Measurements from ENCODE around the gene CEP192. TPM values are rescaled to one million over a fixed set of nuclear protein-coding genes. Genes with fewer than 3 reads are reported as not detected.
"Not testable (repeated sequence)": the region's sequence is repeated elsewhere in the genome, so short reads cannot be mapped to it uniquely, and the experiment has no call there.

The CEP192 gene
- total RNA-seq, 2 experiments from 2014 or later: 26.2 to 27.5 TPM

DNA sequence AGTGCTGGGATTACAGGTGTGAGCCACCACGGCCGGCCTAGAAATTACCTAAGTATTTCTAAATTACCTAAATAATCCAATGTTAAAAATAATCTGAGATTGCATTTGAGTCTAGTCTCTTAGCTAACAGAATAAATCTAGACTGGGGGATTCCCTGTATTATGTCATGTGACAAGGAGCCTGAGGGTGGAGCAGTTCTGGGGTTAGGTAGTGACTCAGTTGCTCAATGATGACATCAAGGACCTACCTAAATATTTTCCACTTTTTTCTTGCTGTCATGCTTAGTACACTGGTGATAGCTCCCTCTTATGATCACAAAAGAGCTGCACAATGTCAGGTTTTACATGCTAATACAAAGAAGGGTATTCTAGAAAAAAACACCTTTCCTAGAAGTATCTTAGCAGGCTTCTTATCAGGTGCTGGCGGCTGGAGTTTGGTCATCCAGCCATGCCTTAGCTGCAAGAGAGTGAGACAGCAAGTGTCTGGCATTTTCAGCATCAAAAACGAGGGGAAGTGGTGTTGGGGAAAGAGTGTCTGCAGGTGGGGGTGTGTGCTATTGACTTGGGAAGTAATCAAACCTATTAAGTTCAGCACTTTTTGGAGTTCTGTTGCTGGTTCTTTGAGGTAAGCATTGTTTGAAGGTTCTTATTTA lies 17.5 kb upstream of the CEP192 start:
- H3K27me3 Mint-ChIP-seq: no peaks in the 10 kb centered on the region
- H3K4me3 Mint-ChIP-seq: no peak overlapping the region
- DNase-seq: no peak
- H3K9me3 Mint-ChIP-seq: no peaks in the 10 kb centered on the region
- peaks cover 8% of the 10 kb centered on the region for H3K4me1 Mint-ChIP-seq
- H3K27ac Mint-ChIP-seq: no peak overlapping the region
- peaks cover 29% of the 10 kb centered on the region for H3K36me3 Mint-ChIP-seq

DNA sequence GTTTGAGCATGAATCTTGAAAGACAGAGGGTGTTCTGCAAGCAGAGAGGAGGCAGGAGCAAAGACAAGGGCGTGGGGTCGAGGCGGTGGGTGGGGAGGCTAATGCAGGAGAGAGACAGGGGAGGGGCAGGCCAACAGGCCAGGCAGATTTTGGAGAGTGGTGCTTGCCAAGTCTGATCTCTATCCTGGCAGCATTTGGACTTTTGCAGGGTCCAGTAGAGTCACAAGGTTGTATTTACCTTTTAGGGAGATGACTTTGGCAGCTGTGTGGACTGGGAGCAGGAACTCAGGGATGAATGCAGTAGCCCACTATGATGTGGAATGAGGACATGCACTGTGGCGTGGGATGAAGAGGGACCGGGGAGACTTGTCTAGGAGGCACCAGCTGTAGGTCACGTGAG lies 15.7 kb upstream of the CEP192 start:
- no peak overlapping the region for H3K27ac Mint-ChIP-seq
- peaks cover 3% of the 10 kb centered on the region for H3K4me1 Mint-ChIP-seq
- H3K9me3 Mint-ChIP-seq: no peaks in the 10 kb centered on the region
- DNase-seq: no peak
- H3K27me3 Mint-ChIP-seq: no peaks in the 10 kb centered on the region
- H3K4me3 Mint-ChIP-seq: no peak overlapping the region
- peaks cover 28% of the 10 kb centered on the region for H3K36me3 Mint-ChIP-seq

DNA sequence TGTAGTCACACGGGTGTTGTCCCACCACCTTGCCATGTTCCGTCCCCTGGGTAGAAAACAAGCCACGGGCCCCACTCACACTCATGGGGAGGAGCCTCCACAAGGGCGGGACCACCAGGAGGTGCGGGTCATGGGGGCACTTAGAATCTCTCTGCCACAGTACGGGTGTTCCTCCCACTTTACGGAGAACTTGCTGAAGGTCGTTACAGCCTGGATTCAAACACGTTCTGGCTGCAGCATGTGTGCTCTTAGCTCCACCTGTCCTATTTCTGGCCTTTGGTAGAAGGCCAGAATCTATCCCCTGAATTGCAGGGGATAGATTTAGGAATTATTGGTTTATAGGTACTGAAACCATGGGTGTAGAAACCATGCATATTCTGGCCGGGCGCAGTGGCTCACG lies 14.9 kb upstream of the CEP192 start:
- no peak for DNase-seq
- Mint-ChIP-seq H3K4me1 (no peaks in the 10 kb centered on the region), H3K27me3 (no peaks in the 10 kb centered on the region), H3K27ac (no peak overlapping the region), H3K9me3 (no peaks in the 10 kb centered on the region), H3K4me3 (no peak overlapping the region), H3K36me3 (peaks cover 24% of the 10 kb centered on the region)

DNA sequence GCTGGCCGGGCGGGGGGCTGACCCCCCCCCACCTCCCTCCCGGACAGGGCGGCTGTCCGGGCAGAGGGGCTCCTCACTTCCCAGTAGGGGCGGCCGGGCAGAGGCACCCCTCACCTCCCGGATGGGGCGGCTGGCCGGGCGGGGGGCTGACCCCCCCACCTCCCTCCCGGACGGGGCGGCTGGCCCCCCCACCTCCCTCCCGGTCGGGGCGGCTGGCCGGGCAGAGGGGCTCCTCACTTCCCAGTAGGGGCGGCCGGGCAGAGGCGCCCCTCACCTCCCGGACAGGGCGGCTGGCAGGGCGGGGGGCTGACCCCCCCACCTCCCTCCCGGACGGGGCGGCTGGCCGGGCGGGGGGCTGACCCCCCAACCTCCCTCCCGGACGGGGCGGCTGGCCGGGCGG lies 11.1 kb upstream of the CEP192 start:
- H3K36me3 Mint-ChIP-seq: peaks cover 19% of the 10 kb centered on the region
- not testable (repeated sequence) for H3K27ac Mint-ChIP-seq, DNase-seq, H3K4me1 Mint-ChIP-seq, H3K4me3 Mint-ChIP-seq, H3K9me3 Mint-ChIP-seq, H3K27me3 Mint-ChIP-seq

DNA sequence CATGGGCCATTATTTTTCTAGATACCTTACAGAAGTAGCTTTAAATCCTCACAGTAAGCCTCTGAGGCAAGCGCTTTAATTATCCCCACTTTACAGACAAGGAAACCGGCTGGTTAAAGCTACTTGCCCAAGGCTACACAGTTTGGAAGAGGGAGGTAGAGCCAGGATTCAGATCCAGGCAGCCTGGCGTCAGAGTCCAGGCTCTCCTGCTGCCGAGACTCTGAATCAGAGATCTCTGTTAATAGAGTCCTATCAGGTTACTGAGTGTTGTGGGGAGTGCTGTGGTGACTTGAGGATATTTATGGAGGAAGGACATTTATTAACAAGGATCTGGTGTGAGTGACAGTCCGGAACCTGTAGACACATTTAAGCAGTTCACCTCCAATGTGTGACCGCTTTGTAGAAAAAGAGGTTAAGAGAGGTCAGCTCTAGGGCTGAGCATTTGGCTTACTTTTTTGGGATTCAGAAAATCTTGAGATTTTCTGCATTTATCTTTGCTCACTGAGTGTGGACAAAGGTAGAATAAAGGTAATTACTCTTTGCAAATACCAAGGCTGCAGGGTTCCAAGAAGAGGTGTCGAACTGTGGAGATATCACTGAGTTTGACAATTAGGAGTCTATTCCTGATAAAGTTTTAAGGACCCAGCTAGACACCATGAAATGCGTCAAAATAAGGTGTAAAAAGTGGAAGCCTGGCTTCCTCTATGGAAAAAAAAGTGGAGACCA lies 1.6 kb upstream of the CEP192 start:
- Mint-ChIP-seq H3K4me1 (peaks cover 26% of the 10 kb centered on the region), H3K9me3 (no peaks in the 10 kb centered on the region), H3K27me3 (peaks cover 4% of the 10 kb centered on the region), H3K4me3 (peak overlapping the region; percentile 92), H3K27ac (peak overlapping the region; percentile 94), H3K36me3 (peaks cover 16% of the 10 kb centered on the region)
- no peak for DNase-seq

DNA sequence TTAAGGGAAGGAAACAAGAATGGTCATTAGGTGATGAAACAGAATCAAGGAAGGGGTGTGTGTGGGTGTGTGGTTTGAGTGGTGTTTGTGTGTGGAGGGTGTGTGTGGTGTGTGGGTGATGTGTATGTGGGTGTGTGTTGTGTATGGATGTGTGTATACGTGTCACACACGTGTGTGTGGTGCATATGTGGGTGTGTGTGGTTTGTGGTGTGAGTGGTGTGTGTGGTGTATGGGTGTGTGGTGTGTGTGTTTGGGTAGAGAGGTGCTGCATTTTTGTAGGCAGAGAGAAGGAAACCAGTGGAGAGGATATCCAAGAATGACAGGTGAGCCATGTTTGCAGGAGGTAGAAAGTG lies 1.1 kb upstream of the CEP192 start:
- H3K9me3 Mint-ChIP-seq: no peaks in the 10 kb centered on the region
- peak overlapping the region; percentile 92 for H3K4me3 Mint-ChIP-seq
- peaks cover 4% of the 10 kb centered on the region for H3K27me3 Mint-ChIP-seq
- H3K36me3 Mint-ChIP-seq: peaks cover 16% of the 10 kb centered on the region
- H3K27ac Mint-ChIP-seq: peak overlapping the region; percentile 94
- peaks cover 26% of the 10 kb centered on the region for H3K4me1 Mint-ChIP-seq
- DNase-seq: peak; percentile 53

DNA sequence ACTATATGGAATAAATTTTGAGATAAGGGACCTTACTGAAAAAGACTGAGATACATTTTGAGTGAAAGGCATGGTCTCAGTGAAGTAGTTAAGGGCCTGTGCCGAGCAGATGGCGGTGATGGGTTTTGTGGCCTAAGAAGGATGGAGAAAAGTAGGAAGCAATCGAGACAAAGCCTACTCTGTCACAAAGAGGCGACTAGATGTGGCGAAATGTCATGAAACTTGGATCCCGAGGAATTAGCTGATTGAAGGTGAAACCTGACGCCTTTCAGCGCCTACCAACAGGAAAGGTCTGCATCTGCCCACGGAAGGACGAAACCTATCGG lies 558 bp upstream of the CEP192 start:
- Mint-ChIP-seq H3K27ac (peak overlapping the region; percentile 94), H3K27me3 (peaks cover 4% of the 10 kb centered on the region), H3K4me3 (peak overlapping the region; percentile 92), H3K4me1 (peaks cover 26% of the 10 kb centered on the region), H3K36me3 (peaks cover 16% of the 10 kb centered on the region), H3K9me3 (no peaks in the 10 kb centered on the region)
- no peak for DNase-seq

DNA sequence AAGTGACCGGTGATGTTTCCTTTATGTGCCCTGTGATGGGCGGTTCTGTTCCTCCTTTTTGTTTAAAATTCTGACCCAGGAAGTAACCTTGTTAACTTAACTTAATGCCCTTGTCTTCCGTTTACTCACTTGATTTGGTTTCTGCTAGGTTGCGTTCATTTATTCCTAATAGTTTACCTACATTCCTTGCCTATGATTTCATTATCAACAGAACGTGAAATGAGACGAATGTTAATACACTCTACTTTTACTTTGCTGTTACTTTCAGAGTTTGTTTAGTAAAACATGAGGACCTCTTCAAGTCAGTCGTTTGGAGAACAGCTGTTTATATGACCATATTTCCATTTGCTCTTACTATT lies 638 bp downstream of the CEP192 start:
- Mint-ChIP-seq H3K27ac (peak overlapping the region; percentile 94), H3K4me3 (peak overlapping the region; percentile 92), H3K27me3 (peaks cover 4% of the 10 kb centered on the region), H3K36me3 (peaks cover 16% of the 10 kb centered on the region), H3K4me1 (peaks cover 26% of the 10 kb centered on the region), H3K9me3 (no peaks in the 10 kb centered on the region)
- no peak for DNase-seq

DNA sequence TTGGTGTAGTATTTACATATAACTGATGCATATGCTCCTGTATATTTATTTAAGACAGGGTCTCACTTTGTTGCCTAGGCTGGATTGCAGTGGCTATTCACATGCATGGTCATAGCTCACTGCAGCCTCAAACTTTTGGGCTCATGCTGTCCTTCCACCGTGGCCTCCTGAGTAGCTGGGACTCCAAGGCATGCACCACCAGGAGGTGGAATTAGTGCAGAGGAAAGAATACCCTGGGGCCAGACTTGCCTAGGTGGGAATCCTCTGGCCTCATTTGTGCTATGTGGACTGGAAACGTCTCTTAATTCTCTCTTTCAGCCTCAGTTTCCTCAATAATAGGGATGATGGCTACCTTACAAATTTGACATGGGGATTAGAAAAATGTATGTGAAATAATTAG lies 2.3 kb downstream of the CEP192 start:
- Mint-ChIP-seq H3K4me3 (peak overlapping the region; percentile 92), H3K4me1 (peaks cover 31% of the 10 kb centered on the region), H3K27ac (no peak overlapping the region), H3K9me3 (no peaks in the 10 kb centered on the region), H3K27me3 (peaks cover 4% of the 10 kb centered on the region), H3K36me3 (peaks cover 16% of the 10 kb centered on the region)
- DNase-seq: no peak

DNA sequence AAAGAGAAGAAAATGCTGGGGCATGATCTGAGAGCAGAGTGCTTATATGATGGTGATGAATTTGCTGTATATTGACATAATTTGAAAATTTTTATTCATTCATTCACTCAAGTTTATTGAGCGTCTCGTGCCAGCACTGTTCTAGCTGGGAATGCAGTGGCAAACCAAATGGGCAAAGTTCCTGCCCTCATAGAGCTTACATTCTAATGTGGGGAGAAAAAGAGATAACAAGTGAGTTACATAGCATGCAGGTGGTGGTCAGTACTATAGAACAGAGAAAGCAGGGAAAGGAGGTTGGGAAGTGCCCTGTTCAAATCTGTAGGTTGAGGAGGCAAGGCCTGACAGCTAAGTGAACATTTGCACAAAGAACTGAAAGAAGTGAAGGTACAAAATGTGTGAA lies 4.3 kb downstream of the CEP192 start:
- Mint-ChIP-seq H3K9me3 (no peaks in the 10 kb centered on the region), H3K4me1 (peaks cover 34% of the 10 kb centered on the region), H3K27ac (no peak overlapping the region), H3K27me3 (no peaks in the 10 kb centered on the region), H3K4me3 (no peak overlapping the region), H3K36me3 (peaks cover 12% of the 10 kb centered on the region)
- no peak for DNase-seq

DNA sequence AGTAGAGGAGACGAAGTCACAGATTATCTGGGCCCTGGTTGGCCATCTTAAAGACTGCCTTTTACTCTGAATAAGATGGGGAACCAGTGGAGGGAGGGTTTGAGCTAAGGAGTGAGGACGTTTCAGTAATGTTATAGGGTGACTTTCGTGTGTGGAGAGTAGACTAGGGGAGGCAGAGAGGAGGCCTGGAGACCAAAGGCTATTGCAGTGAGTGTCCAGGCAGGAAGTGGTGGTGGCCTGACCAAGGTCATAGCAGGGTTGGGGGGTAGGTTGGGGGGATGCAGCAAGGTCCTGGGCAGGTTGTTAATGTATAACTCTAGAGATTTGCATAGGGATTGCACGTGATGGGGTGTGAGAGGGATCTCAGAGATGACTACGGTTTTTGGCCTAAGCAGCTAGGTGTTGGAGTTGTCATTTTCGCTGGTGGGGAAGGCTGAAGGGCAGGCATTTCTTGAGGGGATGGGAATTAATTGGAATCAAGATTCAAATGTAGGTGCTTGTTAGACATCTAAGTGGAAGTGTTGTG lies 4.9 kb downstream of the CEP192 start:
- peaks cover 8% of the 10 kb centered on the region for H3K36me3 Mint-ChIP-seq
- H3K27ac Mint-ChIP-seq: no peak overlapping the region
- H3K4me1 Mint-ChIP-seq: peaks cover 30% of the 10 kb centered on the region
- no peaks in the 10 kb centered on the region for H3K27me3 Mint-ChIP-seq
- no peak overlapping the region for H3K4me3 Mint-ChIP-seq
- no peaks in the 10 kb centered on the region for H3K9me3 Mint-ChIP-seq
- no peak for DNase-seq

DNA sequence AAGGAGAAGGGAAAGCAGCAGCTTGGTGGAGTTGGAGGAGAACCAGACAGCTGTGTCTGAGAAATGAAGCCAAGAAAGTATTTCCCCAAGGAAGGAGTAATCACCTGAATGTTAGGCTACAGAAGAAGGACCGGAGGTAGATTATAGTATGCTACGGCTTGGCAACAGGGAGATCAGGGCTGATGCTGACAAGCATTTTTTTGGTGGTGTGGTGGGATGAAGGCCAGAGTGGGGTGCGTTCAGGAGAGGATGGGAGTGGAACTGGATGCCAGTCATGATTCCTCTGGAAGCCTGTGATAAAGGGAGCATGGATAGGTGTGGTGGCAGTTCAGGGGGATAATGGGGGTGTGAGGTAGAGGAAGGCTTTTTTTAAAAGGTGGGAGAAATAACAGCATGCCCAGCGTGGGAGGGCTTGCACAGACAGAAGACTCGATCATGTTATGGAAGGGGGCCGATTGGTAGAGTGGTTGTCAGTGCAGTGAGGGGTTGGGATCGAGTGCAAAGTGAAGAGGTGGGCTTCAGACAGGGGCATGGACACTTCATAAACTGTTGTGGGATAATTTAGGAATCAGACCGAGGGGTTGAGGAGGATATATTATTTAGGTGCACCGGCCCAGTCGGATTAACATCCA lies 5.6 kb downstream of the CEP192 start:
- H3K27ac Mint-ChIP-seq: no peak overlapping the region
- H3K4me3 Mint-ChIP-seq: no peak overlapping the region
- H3K4me1 Mint-ChIP-seq: peaks cover 30% of the 10 kb centered on the region
- H3K9me3 Mint-ChIP-seq: no peaks in the 10 kb centered on the region
- no peaks in the 10 kb centered on the region for H3K27me3 Mint-ChIP-seq
- DNase-seq: no peak
- H3K36me3 Mint-ChIP-seq: peaks cover 8% of the 10 kb centered on the region

DNA sequence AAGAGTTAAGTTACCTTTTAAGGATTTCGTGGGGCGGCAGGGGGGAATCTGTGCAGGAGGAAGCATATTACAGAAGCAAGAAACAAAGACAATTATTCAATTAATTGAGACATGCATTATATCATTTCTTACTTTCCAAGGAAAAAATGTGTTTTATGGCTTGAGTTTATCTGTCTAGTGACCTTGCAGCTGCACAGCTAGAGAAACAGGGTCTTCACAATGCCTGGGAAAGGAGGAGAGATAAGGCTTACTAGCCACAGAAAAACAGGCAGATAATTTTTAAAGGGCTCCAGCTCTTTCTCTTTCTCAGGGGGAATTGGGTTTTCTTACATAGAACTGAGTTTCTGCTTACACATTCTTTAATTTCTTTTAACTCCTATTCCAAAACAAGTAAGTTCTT lies 6.2 kb downstream of the CEP192 start:
- not testable (repeated sequence) for H3K27me3 Mint-ChIP-seq, H3K4me3 Mint-ChIP-seq, DNase-seq

DNA sequence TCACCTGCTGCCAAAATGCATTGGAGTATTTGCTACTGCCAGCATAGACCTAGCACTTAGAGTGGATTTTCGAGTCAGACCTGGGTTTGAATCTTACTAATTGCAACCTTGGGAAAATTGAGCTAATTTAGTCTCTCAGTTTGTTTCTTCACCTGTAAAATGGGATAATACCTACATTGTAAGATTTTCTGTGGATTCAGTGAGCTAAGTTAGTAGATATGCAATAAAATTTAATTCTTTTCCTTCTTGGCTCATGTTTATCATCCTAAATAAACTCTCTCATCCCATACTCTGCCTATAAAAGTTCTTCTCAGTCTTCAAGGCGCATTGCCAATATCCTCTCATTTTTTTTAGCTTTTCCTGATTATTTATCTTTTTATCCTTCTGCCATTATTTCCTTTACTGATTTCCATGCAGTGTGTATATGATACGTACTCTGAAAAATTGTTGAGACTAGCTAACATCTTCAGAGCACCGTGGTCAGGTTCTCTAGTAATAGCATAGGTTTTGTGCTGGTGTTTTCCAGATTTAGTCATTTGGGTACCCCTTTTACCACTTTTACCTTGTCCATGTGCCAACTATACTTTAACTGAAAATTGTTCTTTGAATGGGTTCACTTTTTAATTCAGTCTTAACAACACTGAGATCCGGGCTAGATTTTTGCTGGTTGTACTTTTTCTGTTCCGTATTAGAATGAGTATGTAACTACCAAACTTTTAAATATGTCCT lies 7.3 kb downstream of the CEP192 start:
- H3K4me1 Mint-ChIP-seq: peaks cover 22% of the 10 kb centered on the region
- DNase-seq: no peak
- no peaks in the 10 kb centered on the region for H3K9me3 Mint-ChIP-seq
- H3K27me3 Mint-ChIP-seq: no peaks in the 10 kb centered on the region
- H3K4me3 Mint-ChIP-seq: no peak overlapping the region
- H3K36me3 Mint-ChIP-seq: peaks cover 5% of the 10 kb centered on the region
- peak overlapping the region; percentile 5 for H3K27ac Mint-ChIP-seq

More for the DNA sequence above, 6.2 kb downstream of the CEP192 start:
- H3K4me1 Mint-ChIP-seq: peaks cover 30% of the 10 kb centered on the region
- not testable (repeated sequence) for H3K36me3 Mint-ChIP-seq, H3K9me3 Mint-ChIP-seq, H3K27ac Mint-ChIP-seq

DNA sequence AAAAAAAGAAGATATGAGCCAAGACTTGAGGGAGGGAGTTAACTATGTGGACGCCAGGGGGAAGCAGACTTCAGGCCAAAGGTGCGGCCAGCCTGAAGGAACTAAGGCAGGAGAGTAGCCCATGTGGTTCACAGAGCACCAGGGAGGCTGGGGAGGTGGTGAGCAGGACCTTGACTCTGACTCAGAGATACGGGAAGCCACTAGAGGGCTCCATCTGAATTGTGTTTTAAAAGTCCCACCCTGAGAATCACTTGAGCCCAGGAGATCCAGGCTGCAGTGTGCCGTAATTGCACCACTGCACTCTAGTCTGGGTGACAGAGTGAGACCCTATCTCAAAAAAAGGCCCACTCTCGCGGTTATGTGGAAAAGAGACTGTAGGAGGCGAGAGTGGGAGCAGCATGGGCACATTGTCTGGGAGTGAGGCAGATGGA lies 12.3 kb downstream of the CEP192 start:
- H3K36me3 Mint-ChIP-seq: peaks cover 8% of the 10 kb centered on the region
- H3K9me3 Mint-ChIP-seq: no peaks in the 10 kb centered on the region
- peaks cover 19% of the 10 kb centered on the region for H3K4me1 Mint-ChIP-seq
- H3K27ac Mint-ChIP-seq: no peak overlapping the region
- H3K27me3 Mint-ChIP-seq: no peaks in the 10 kb centered on the region
- DNase-seq: no peak
- no peak overlapping the region for H3K4me3 Mint-ChIP-seq

Data from activated naive CD8-positive, alpha-beta T cell treated with anti-CD3 and anti-CD28 coated beads for 36 hours (primary cell).